ENCODE data around the gene KIFAP3.

The KIFAP3 gene

DNA sequence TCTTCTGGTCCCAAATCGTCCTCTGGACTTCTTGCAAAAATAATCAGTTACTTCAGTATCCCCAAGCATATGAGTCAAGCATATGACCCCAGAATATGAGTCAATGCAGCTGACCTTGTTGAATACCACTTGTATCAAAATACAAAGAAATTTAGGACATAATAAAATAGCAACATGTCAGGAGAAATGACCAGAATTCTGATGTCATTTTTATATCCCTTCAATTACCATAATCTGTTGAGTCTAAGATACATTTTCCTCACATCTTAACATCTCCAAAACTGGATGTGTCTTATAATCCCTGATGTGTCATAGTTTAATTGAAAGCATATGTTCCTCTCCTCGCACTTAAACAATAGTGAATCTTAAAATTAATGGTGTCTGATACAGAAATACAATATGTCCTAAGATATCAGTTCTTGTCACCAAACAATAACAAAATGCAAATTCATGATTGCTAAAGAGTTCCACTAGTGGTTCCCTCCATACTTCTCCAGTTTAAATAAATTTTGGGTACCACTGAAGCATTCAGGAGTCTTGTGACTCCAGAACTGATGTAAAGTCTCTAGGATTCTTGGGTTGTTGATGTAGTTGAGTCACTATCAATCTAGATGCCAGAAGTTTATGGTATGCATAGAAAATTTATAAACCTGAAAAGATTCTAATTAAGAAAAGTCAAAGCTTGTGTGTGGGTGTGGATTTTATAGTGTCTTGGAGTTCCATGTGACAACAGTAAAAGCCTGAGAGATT lies 41.8 kb downstream of the KIFAP3 start:
- no peak overlapping the region for H3K4me3 ChIP-seq (replicated peaks in 1 of 2; ENCODE audit: low read depth in 2 of 2, low read length in 2 of 2)
- no peak for TF ChIP-seq CTCF (IDR thresholded peaks at IDR 0.05; ENCODE audit: low read depth, low read length)
- peak; percentile 9 to 67 for DNase-seq (ENCODE audit: low read depth in 2 of 2)

- TF ChIP-seq CTCF (IDR thresholded peaks at IDR 0.05; ENCODE audit: low read depth, low read length) = no peak
- no peak overlapping the region for H3K4me3 ChIP-seq (replicated peaks in 1 of 2; ENCODE audit: low read depth in 2 of 2, low read length in 2 of 2)
- no peak for DNase-seq (ENCODE audit: low read depth in 2 of 2)
These were observed 44.3 kb downstream of the KIFAP3 start for GRCh38 chr1:170030212-170030611.

- no peak for TF ChIP-seq CTCF (IDR thresholded peaks at IDR 0.05; ENCODE audit: low read depth, low read length)
- DNase-seq (ENCODE audit: low read depth in 2 of 2) = peak; percentile 5 to 8
- no peak overlapping the region for H3K4me3 ChIP-seq (replicated peaks in 1 of 2; ENCODE audit: low read depth in 2 of 2, low read length in 2 of 2)
These were observed 46.7 kb downstream of the KIFAP3 start for GRCh38 chr1:170027760-170028159.

GRCh38 chr1:170020859-170021258 lies 53.6 kb downstream of the KIFAP3 start:
- H3K4me3 ChIP-seq (replicated peaks in 1 of 2; ENCODE audit: low read depth in 2 of 2, low read length in 2 of 2) = no peak overlapping the region
- TF ChIP-seq CTCF (IDR thresholded peaks at IDR 0.05; ENCODE audit: low read depth, low read length) = no peak
- no peak for DNase-seq (ENCODE audit: low read depth in 2 of 2)

GRCh38 chr1:170017478-170017877 lies 57.0 kb downstream of the KIFAP3 start:
- DNase-seq (ENCODE audit: low read depth in 2 of 2) = no peak
- TF ChIP-seq CTCF (IDR thresholded peaks at IDR 0.05; ENCODE audit: low read depth, low read length) = no peak
- no peak overlapping the region for H3K4me3 ChIP-seq (replicated peaks in 1 of 2; ENCODE audit: low read depth in 2 of 2, low read length in 2 of 2)

DNA sequence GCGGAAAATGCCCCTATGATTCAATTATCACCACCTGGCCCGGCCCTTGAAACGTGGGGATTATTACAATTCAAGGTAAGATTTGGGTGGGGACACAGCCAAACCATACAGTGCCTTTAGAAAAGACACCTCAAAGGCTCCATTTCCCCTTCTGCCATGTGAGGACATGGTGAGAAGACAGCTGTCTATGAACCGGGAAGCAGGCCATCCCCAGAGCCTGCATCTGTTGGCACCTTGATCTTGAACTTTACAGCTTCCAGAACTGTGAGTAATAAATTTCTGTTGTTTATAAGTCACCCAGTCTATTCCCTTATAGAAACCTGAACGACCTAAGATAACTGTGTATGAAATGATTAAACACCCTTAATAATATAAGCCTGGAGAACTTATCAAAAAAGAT lies 61.6 kb downstream of the KIFAP3 start:
- H3K4me3 ChIP-seq (replicated peaks in 1 of 2; ENCODE audit: low read depth in 2 of 2, low read length in 2 of 2) = no peak overlapping the region
- DNase-seq (ENCODE audit: low read depth in 2 of 2) = no peak
- no peak for TF ChIP-seq CTCF (IDR thresholded peaks at IDR 0.05; ENCODE audit: low read depth, low read length)

GRCh38 chr1:170010443-170010842 lies 64.1 kb downstream of the KIFAP3 start:
- TF ChIP-seq CTCF (IDR thresholded peaks at IDR 0.05; ENCODE audit: low read depth, low read length) = peak; percentile 39
- peak; percentile 82 for DNase-seq (ENCODE audit: low read depth in 2 of 2)
- no peak overlapping the region for H3K4me3 ChIP-seq (replicated peaks in 1 of 2; ENCODE audit: low read depth in 2 of 2, low read length in 2 of 2)
